Limb (tissue), 2 donors: ENCODE measurements around the gene ARHGAP27.
A peak's percentile ranks its signal among the peaks of the same experiment; 100 is the strongest.
"Not testable (repeated sequence)": the region's sequence is repeated elsewhere in the genome, so short reads cannot be mapped to it uniquely, and the experiment has no call there.

Source experiments
- DNase-seq, 2 donors: peaks; one replicate each; pipeline ENCODE4 v3.0.0-alpha.2; 2016; ENCODE audit errors: extremely low spot score in 2 of 2

Gene ARHGAP27

DNA sequence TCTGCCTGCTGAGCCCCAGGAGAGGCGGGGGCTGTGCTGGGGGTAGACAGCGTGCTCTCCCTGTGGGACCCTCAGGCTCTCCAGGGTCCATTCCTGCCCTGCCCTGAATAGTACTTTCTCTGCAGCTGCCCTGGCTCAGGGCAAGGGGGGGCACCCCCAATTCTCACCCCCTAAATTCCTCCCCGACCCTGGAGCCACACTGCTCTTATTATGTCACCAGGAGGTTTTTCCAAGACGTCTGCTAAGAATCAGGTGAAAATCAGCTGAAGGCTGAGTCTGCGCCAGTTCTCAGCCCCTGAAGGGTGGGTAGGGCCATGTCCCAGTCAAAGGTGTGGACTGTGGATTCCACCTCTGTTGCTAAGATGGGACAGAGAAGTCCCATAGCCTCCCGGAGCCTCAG, 66.0 kb downstream of the ARHGAP27 start:
- DNase-seq = no peak

- DNase-seq = no peak
These were observed 66.6 kb downstream of the ARHGAP27 start for GRCh38 chr17:45366049-45366448.

DNA sequence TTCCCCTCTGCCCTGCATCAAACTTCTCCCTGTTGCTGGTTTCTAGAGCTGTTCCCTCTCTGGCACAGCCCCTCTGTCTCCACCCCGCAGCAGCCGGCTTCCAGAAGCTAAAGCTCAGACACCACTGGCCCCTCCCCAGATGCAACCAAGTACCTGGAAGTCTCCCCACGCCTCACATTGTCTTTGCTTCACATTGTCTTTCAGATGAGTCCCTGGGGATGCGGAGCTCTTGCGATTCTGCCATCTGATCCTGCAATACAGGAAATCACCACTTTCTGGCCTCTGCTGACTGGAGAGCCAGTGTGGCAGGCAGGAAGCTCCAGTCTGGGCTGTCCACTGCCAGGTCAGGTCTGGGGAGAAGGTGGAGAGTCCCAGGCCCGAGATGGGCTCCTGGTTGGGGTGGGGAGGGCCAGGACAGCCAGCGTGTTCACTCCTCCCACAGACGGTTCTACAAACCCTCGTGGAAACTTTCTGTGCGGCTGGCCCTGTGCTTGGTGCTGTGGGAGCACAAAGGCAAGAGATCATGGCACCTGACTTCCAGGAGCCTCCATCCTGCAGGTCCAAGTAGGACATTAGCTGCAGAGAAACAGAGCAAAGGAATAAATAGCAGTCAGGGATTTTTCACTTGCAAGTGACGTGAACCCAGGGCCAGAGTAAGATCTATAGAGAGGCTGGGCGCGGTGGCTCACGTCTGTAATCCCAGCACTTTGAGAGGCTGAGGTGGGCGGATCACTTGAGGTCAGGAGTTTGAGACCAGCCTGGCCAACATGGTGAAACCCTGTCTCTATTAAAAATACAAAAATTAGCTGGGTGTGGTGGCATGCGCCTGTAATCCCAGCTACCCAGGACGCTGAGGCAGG, 67.9 kb downstream of the ARHGAP27 start:
- DNase-seq = no peak

GRCh38 chr17:45363498-45363897, 69.2 kb downstream of the ARHGAP27 start:
- no peak for DNase-seq

GRCh38 chr17:45361976-45362375, 70.7 kb downstream of the ARHGAP27 start:
- DNase-seq = no peak

DNA sequence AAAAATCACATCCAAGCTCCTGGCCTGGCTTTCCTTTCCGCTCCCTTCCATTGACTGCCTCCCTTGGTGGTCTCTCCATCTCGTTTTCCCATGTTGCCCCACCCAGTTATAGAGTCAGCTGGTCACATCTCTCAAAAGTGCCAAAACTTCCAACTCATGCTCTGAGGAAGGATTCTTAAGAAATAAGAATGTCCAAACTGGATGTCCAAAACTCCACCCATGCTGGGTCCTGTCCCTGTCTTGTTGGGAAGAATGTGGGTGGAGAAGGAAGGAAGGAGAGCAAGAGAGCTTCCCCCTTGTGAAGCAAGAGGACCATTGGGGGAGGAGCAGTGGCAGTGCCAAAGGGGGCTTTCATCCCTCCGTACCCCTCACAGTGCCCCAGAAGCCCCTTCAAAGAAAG, 71.2 kb downstream of the ARHGAP27 start:
- no peak for DNase-seq

GRCh38 chr17:45357364-45357997, 75.2 kb downstream of the ARHGAP27 start:
- no peak for DNase-seq

- peak in 1 of 2 donors; percentile 4 for DNase-seq
These were observed 77.6 kb downstream of the ARHGAP27 start for GRCh38 chr17:45355087-45355486.

DNA sequence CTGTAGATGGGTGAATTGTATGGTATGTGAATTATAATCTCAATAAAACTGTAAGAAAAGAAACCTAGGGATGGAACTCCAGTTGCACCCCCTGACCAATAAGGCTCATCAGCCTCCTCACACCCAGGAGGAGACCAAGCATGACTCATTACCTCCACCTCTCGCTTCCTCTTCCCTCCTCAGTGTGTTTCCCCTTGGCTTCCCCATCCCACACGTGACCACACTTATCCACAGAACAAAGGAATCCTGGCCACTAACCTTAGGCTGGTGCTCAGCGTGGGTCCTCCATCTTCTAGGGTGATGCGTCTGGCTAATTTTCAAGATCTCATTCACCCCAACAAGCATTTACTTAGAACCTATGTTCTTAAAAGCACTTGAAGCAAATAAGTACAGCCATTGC, 79.6 kb downstream of the ARHGAP27 start:
- no peak for DNase-seq

- no peak for DNase-seq
These were observed 80.8 kb downstream of the ARHGAP27 start for GRCh38 chr17:45351831-45352230.

DNA sequence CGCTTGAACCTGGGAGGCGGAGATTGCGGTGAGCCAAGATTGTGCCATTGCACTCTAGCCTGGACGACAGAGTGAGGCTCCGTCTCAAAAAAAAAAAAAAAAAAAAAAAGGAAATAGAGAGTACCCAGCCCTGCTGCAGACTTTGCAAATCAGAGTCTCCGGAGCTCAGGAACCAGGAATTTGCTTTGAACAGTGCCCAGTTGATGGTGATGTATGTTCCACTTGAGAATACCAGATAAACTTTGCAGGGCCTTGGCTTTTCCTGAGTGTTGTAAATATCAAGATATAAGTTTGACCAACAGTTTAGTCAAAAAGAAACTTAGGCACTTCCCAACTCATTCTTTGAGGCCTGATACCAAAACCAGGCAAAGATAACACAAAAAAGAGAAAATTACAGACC, 85.2 kb downstream of the ARHGAP27 start:
- DNase-seq = no peak

DNA sequence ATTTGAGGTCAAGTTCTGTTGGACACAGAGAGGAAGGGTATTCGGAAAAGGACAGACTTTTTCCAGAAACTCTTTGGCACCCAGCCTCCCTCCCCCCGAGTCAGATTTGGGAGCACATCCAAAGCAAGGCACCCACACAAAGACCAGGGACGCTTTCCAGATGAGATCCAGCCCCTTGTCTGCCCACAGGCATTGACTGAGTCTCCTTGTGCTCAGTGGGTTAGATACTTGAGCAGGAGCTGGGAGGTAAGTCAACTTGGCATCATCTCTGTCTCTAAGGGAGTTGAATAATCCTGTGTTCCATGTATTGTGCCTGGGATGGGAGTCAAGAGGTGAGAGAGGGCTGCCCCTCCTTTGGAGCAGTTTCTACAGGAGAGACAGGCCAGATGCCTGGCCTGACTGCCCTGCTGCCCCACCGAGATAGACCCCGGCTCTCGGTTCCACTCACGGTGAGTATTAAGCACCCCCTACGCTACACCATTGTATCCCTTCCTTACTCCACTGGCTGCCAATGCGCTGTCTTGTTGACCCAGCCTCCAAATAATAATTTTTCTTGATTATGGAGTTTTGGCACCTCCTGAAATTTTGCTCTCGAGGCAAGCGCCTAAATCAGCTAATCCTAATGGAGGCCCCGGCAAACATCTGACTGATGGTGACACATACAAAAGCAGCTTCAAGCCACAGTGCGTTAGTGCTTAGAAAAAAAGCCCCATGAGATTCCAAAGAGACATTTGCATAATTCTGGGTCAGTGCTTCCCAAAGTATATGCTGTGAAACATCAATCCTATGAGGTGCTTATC, 86.3 kb downstream of the ARHGAP27 start:
- no peak for DNase-seq

- peak in 1 of 2 donors; percentile 45 for DNase-seq
These were observed 87.0 kb downstream of the ARHGAP27 start for GRCh38 chr17:45345554-45346215.

DNA sequence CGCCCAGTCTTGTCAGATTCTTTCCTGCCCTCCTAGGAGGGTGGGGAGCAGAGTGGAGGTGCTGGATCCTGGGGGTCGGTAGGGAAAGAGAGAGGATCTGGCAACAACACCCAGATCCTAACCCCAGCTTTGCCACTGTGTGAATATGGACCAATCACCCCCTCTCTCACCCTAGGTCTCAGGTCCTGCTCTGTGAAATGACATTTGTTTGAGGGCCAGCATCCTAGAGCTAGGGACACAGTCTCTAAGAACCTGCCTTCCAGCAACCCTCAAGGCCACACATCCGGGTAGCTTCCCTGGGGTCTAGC, 87.5 kb downstream of the ARHGAP27 start:
- DNase-seq = peak in 1 of 2 donors; percentile 5

- not testable (repeated sequence) for DNase-seq
These were observed 88.6 kb downstream of the ARHGAP27 start for GRCh38 chr17:45343967-45344664.
